GM12874 (cell line): ENCODE measurements around the gene IQGAP3.

Experiments
- CTCF ChIP-seq: IDR thresholded peaks from 2 replicates; pipeline ENCODE4 v1.5.1; 2011; ENCODE audit warnings: low read depth, mild to moderate bottlenecking, control low read depth, low read length, moderate library complexity; ENCODE audit not compliant: insufficient read depth

The IQGAP3 gene

GRCh38 chr1:156525071-156525501, 47.3 kb downstream of the IQGAP3 start:
- no peak for TF ChIP-seq CTCF

- no peak for TF ChIP-seq CTCF
These were observed 47.9 kb downstream of the IQGAP3 start for GRCh38 chr1:156524481-156524869.

- no peak for TF ChIP-seq CTCF
These were observed 48.4 kb downstream of the IQGAP3 start for GRCh38 chr1:156523801-156524480.

GRCh38 chr1:156522443-156522970, 49.9 kb downstream of the IQGAP3 start:
- no peak for TF ChIP-seq CTCF

- TF ChIP-seq CTCF, result no peak
These were observed 54.6 kb downstream of the IQGAP3 start for GRCh38 chr1:156517748-156518147.

- no peak for TF ChIP-seq CTCF
These were observed 55.5 kb downstream of the IQGAP3 start for GRCh38 chr1:156516821-156517220.

- TF ChIP-seq CTCF, result no peak
These were observed 56.4 kb downstream of the IQGAP3 start for GRCh38 chr1:156515956-156516355.
